ENCODE measurements around the gene CCSER1.

- TF ChIP-seq, protein P1, sequence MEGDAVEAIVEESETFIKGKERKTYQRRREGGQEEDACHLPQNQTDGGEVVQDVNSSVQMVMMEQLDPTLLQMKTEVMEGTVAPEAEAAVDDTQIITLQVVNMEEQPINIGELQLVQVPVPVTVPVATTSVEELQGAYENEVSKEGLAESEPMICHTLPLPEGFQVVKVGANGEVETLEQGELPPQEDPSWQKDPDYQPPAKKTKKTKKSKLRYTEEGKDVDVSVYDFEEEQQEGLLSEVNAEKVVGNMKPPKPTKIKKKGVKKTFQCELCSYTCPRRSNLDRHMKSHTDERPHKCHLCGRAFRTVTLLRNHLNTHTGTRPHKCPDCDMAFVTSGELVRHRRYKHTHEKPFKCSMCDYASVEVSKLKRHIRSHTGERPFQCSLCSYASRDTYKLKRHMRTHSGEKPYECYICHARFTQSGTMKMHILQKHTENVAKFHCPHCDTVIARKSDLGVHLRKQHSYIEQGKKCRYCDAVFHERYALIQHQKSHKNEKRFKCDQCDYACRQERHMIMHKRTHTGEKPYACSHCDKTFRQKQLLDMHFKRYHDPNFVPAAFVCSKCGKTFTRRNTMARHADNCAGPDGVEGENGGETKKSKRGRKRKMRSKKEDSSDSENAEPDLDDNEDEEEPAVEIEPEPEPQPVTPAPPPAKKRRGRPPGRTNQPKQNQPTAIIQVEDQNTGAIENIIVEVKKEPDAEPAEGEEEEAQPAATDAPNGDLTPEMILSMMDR (IDR thresholded peaks at IDR 0.05; ENCODE audit: insufficient read depth, low read length, poor library complexity, severe bottlenecking): no peak
- no peak for TF ChIP-seq EZH2phosphoT487 (conservative IDR thresholded peaks at IDR 0.05; ENCODE audit: low read length)
Observed at GRCh38 chr4:90824266-90825150, 697.3 kb downstream of the CCSER1 start.

All from SU-DHL-6 (cell line).